HG03521 (cell line): Measurements from ENCODE around the gene NANS.
A peak's percentile ranks its signal among the peaks of the same experiment; 100 is the strongest.
"Not testable (repeated sequence)": the region's sequence is repeated elsewhere in the genome, so short reads cannot be mapped to it uniquely, and the experiment has no call there.

Source experiments
- ATAC-seq: cut with Tn5 transposase; IDR thresholded peaks from one replicate; pipeline ENCODE4 v1.9.1; 2021; ENCODE audit warnings: mild to moderate bottlenecking, moderate library complexity; ENCODE audit not compliant: unreplicated experiment

The NANS gene

GRCh38 chr9:98099898-98100297, 43.4 kb downstream of the NANS start:
- no peak for ATAC-seq

GRCh38 chr9:98100456-98100855, 43.9 kb downstream of the NANS start:
- ATAC-seq, result no peak

- ATAC-seq, result no peak
Measured at GRCh38 chr9:98101416-98101815, 44.9 kb downstream of the NANS start.

GRCh38 chr9:98101868-98102273, 45.3 kb downstream of the NANS start:
- peak; percentile 97 for ATAC-seq

- no peak for ATAC-seq
Measured at GRCh38 chr9:98104445-98104881, 47.9 kb downstream of the NANS start.

GRCh38 chr9:98105006-98105405, 48.5 kb downstream of the NANS start:
- ATAC-seq, result no peak

- ATAC-seq, result no peak
Measured at GRCh38 chr9:98107926-98108325, 51.4 kb downstream of the NANS start.

- no peak for ATAC-seq
Measured at GRCh38 chr9:98108531-98109031, 52.0 kb downstream of the NANS start.

GRCh38 chr9:98109052-98109451, 52.5 kb downstream of the NANS start:
- ATAC-seq, result no peak

- not testable (repeated sequence) for ATAC-seq
Measured at GRCh38 chr9:98117097-98117496, 60.6 kb downstream of the NANS start.

- peak; percentile 42 for ATAC-seq
Measured at GRCh38 chr9:98117984-98118639, 61.6 kb downstream of the NANS start.

- ATAC-seq, result peak; percentile 41
Measured at GRCh38 chr9:98118640-98119601, 62.4 kb downstream of the NANS start, which contains the start of gene TRIM14. Gene TRIM14, minus strand, starts transcription at chr9:98119222. Its CDS starts 34 bp downstream, at chr9:98119188.

GRCh38 chr9:98120476-98120875, 63.9 kb downstream of the NANS start:
- ATAC-seq, result no peak

GRCh38 chr9:98121058-98121457, 64.5 kb downstream of the NANS start:
- ATAC-seq, result no peak

- ATAC-seq, result not testable (repeated sequence)
Measured at GRCh38 chr9:98124091-98124490, 67.6 kb downstream of the NANS start.

- ATAC-seq, result no peak
Measured at GRCh38 chr9:98124637-98125426, 68.3 kb downstream of the NANS start.

GRCh38 chr9:98127226-98127625, 70.7 kb downstream of the NANS start:
- ATAC-seq, result no peak

GRCh38 chr9:98128316-98128715, 71.8 kb downstream of the NANS start:
- no peak for ATAC-seq

GRCh38 chr9:98129451-98129881, 72.9 kb downstream of the NANS start:
- peak; percentile 61 for ATAC-seq

- not testable (repeated sequence) for ATAC-seq
Measured at GRCh38 chr9:98130060-98130459, 73.5 kb downstream of the NANS start.
